Stimulated activated CD4-positive, alpha-beta T cell treated with anti-CD3 and anti-CD28 coated beads, Interleukin-4, amount 100 ng/mL, for 1 hour (primary cell): Measurements from ENCODE around the gene NUDT6.
"Not testable (repeated sequence)": the region's sequence is repeated elsewhere in the genome, so short reads cannot be mapped to it uniquely, and the experiment has no call there.

Source experiments
- DNase-seq: peaks from one replicate; pipeline ENCODE4 v3.0.0-alpha.2; 2020

Gene NUDT6, protein sequence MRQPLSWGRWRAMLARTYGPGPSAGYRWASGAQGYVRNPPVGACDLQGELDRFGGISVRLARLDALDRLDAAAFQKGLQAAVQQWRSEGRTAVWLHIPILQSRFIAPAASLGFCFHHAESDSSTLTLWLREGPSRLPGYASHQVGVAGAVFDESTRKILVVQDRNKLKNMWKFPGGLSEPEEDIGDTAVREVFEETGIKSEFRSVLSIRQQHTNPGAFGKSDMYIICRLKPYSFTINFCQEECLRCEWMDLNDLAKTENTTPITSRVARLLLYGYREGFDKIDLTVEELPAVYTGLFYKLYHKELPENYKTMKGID

DNA sequence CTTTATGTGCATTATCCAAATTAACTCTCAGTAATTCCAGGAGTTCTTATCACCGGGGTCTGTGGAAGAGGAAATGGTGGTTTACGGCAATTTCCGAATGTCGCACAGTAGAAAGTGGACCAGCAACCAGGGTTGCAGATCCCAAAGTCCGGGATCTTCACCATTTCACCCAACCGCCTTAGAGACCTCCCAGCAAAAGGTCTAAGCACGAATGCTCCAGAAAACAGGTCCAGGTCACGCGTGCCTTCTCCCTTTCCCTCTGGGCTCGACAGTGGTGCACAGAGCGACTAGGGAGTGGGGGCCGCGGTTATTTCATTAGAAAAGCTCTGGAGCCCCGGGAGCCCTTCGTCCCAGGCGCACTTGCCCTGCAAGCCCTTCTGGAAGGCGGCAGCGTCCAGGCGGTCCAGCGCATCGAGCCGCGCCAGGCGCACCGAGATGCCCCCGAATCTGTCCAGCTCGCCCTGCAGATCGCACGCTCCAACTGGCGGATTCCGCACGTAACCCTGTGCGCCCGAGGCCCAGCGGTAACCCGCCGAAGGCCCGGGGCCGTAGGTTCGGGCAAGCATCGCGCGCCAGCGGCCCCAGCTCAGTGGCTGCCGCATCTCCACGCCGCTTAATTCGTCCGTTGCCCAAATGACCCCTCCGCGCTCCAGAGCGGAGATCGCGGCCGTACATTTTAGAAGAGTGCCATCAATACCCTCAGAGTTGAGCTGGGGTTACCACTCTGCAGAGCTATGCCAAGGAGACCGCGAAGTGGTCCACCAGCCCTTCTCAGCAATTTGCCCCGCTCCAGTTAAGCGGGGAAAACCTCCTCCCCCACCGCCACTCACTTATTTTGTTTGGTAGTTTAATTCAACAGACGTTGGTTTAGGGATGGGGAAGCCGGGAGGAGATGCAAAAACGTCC lies at the start of gene NUDT6:
Gene NUDT6, minus strand, starts transcription at position 627 of the 906 bp plus-strand sequence. Its CDS starts 25 bp downstream, at position 602.
- DNase-seq, result peak; percentile 37

DNA sequence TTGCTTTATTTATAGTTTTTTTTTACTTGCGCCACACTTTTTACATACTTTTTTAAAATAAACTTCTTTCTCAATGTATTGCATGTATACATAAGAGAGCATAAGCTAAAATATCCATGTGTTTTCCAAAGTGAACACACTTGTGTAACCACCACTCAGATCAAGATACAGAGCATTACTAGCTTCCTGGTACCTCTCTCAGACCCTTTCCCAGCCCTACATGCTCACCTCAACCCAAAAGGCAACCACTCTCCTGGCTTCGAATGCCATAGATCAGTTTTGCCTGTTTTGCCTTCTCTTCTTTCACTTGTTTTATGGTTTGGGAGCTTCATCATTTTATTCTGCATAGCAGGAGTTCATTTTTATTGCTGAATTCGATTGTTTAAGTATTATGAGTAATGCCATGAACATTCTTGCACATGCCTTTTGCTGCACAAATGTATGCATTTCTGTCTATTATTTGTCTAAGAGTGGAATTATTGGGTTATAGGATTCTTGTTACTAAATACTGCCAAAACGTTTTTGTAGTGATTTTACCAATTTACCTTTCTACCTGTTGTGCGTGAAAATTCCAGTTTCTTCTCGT lies 45.9 kb upstream of the NUDT6 start:
- no peak for DNase-seq

DNA sequence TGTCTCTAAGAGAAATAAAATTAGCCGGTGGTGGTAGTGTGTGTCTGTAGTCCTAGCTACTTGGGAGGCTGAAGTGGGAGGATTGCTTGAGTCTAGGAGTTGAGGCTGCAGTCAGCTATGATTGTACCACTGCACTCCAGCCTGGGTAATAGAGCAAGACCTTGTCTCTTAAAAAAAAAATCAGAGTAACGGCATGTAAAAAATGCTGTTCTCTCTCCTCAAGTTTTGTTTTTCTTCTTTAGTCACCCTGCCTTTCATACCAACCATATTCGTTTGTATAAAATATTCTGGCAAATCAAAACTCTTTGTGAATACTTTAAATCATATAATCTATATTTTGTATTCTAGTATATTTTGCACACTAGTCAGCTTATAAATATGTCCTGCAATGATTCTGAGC lies 44.8 kb upstream of the NUDT6 start:
- DNase-seq, result no peak

- no peak for DNase-seq
Measured at GRCh38 chr4:122966201-122966600, 43.8 kb upstream of the NUDT6 start.

GRCh38 chr4:122963216-122963615 lies 40.8 kb upstream of the NUDT6 start:
- no peak for DNase-seq

DNA sequence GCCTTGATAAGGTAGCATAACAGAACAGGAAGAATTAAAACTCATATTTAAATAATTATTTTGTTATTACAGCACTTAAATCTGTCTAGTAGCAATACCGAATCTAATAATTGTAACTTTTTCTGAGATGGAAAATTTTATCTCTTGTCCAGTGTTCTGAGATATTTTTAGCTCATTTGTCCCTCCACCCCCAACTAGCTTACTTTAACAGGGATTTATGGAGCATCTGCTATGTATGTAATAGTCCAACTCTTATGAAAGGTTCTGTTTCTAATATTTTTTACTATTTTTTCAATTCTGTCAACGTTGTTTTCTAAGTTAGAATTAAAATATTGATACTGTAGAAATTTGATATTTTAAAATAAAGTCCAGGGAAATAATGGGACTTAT lies 38.2 kb upstream of the NUDT6 start:
- no peak for DNase-seq

GRCh38 chr4:122959981-122960610 lies 37.7 kb upstream of the NUDT6 start:
- no peak for DNase-seq

GRCh38 chr4:122959441-122959840 lies 37.0 kb upstream of the NUDT6 start:
- DNase-seq, result no peak

DNA sequence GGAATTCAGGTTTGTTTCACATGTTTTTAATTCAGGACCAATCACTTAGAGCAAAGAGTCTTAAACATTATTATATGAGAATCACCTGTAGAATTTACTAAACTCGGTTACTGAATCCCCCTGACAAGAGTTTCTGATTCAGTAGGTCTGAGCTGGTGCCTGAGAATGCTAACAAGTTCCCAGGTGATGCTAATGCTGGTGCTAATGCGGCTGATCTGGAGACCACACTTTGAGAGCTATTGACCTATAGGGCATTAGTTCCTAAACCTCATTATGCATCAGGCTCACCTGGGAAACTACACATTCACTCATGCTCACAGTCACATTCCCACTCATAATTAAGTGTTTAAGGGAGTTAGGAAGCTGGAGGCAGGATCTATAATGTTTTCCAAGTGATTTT lies 36.1 kb upstream of the NUDT6 start:
- no peak for DNase-seq

- no peak for DNase-seq
Measured at GRCh38 chr4:122953924-122954323, 31.5 kb upstream of the NUDT6 start.

GRCh38 chr4:122952028-122952427 lies 29.6 kb upstream of the NUDT6 start:
- no peak for DNase-seq

DNA sequence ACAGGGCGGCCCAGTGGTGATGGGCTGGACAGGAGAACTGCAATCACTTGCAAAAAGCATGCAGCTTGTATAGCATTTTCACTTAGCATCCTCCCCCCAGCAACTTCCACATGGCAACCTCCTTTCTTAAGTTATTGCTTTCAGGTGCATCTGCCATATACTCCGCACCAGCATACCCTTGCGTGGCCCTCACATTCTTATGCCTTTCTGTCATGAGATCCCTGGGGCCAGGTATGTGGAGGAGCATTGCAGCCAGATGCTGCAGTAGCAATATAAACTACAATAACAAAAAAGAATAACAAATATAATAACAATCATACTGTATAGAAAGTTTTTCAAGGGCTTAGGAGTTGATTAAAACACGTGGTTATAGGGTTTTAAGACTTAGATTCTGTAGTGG lies 26.3 kb upstream of the NUDT6 start:
- no peak for DNase-seq

DNA sequence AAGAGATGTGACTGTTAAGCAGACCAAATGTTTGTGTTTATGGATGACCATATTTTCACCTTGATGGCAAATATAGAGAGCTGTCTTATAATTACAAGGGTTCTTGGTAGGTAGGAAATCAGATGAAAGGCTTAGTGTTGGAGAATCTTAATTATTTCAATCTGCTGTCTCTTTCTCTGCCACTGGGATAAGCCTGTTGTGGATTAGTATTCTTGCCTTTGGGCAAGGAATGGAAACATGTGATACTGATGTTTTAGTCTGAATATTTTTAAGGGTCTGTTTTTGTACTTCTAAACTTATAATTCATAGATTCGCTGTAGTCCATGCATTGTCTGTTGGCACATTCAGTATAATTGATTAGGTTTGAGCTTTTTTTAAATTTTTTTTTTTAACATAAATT lies 23.7 kb upstream of the NUDT6 start:
- no peak for DNase-seq

DNA sequence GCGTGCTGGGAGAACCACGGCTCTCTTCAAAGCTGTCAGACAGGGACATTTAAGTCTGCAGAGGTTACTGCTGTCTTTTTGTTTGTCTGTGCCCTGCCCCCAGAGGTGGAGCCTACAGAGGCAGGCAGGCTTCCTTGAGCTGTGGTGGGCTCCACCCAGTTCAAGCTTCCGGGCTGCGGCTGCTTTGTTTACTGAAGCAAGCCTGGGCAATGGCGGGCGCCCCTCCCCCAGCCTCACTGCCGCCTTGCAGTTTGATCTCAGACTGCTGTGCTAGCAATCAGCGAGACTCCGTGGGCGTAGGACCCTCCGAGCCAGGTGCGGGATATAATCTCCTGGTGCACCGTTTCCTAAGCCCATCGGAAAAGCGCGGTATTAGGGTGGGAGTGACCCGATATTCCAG lies 22.7 kb upstream of the NUDT6 start:
- not testable (repeated sequence) for DNase-seq

- no peak for DNase-seq
Measured at GRCh38 chr4:122932763-122933162, 10.4 kb upstream of the NUDT6 start.

- no peak for DNase-seq
Measured at GRCh38 chr4:122930862-122931261, 8.5 kb upstream of the NUDT6 start.

GRCh38 chr4:122928930-122929329 lies 6.5 kb upstream of the NUDT6 start:
- no peak for DNase-seq

DNA sequence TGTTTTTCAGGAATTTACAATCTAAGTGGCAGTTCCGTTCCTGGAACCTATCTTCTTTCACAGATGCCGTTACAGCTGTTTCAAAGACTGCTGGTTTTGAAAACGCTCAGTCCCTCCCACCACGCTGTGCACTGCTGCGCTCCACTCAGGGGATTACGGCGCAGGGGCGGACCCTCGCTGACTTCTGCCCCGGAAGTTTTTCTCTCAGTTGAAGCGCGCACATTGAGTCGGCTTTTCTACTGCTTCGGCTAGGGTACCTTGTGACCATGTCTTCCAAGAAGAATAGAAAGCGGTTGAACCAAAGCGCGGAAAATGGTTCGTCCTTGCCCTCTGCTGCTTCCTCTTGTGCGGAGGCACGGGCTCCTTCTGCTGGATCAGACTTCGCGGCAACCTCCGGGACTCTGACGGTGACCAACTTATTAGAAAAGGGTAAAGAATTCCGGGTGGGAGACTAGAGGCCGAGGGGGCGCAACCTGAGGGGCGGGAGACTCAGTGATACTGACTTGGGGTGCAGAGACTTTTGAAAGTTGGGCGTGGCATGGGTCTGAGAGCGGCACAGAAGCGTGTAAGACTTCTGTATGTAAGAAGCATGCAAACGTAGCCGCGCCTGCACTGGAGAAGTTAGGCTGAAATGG lies 597 bp upstream of the NUDT6 start:
- peak; percentile 86 for DNase-seq

DNA sequence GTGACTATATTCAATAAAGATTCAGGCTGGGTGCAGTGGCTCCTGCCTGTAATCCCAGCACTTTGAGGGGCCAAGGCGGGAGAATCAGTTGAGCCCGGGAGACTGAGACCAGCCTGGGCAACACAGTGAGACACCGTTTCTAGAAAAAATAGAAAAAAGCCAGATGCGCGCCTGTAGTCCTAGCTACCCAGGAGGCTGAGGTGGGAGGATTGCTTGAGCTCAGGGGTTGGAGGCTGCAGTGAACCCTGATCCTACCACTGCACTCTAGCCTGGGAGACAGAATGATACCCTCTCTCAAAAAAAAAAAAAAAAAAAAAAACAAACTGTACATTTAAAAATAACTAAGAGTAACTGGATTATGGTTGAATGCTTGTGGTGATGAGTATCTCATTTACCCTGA lies 1.1 kb downstream of the NUDT6 start:
- DNase-seq, result no peak

GRCh38 chr4:122920473-122920872 lies 1.9 kb downstream of the NUDT6 start:
- DNase-seq, result no peak

DNA sequence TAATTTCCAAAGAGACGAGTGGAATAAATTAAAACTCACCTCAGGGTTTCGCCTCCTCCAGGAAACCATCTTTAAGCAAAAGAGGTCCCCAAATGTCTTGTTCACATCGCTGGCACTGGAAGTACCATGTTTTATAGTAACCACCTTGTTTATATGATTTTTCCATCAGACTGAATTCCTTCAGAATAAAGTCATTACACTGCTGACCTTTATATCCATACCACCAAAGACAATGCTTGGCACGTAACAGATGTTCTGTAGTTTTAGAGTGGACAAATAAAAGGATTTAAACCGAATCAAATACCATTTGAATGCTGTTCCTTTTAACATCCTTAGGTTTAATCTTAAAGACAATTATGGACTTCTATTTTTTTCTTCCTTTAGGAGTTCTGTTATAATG lies 4.7 kb downstream of the NUDT6 start:
- DNase-seq, result no peak

DNA sequence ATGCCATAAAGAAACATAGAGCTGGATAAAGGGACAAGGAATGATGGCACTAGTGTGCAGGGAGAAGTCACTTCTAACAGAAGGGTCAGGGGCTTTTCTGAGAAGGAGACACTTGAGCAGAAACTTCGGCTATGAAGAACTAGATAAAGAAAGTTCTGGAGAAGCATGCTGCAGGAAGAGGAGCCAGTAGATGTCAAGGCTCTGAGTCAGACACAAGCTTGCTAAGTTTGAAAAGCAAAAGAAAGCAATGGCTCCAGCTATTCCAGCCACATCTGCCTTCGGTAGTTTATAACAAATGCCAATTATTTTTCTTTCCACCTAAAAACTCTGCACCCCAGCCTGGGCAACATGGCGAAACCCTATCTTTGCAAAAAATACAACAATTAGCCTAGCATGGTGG lies 7.5 kb downstream of the NUDT6 start:
- no peak for DNase-seq
